Gastrocnemius medialis (tissue), 4 donors: ENCODE results near the gene GRAP2. TPM values are rescaled to one million over a fixed set of nuclear protein-coding genes. Genes with fewer than 3 reads are reported as not detected.

Experiments
- ATAC-seq, 2 donors: fragments of 150-250 bp; one replicate each; pipeline ENCODE4 v1.9.1; 2016
- DNase-seq, 2 donors: peaks; one replicate each; pipeline ENCODE4 v3.0.0-alpha.2; 2019
- H3K27ac ChIP-seq, 4 donors: fragments of 200-600 bp; sonication (generic); 1 replicate in 1 of 4; 2 replicates in 3 of 4; pipeline ENCODE4 v1.5.1; 2016 to 2018; ENCODE audit warnings: mild to moderate bottlenecking in 2 of 4, moderate library complexity in 1 of 4
- H3K27me3 ChIP-seq, 3 donors: fragments of 200-600 bp; sonication (generic) in 2 of 3; 1 replicate in 1 of 3; 2 replicates in 2 of 3; pipeline versions ENCODE4 v1.5.1 to v1.6.0; 2016 to 2019; ENCODE audit warnings: mild to moderate bottlenecking in 1 of 3, moderate library complexity in 1 of 3
- H3K36me3 ChIP-seq, 2 donors: fragments of 200-600 bp; sonication (generic) in 1 of 2; one replicate each; pipeline ENCODE4 v1.5.1; 2017 to 2018
- H3K4me1 ChIP-seq, 2 donors: fragments of 200-600 bp; sonication (generic) in 1 of 2; one replicate each; pipeline ENCODE4 v1.5.1; 2016 to 2017; ENCODE audit warnings: mild to moderate bottlenecking in 2 of 2
- H3K4me3 ChIP-seq, 4 donors: fragments of 200-600 bp; sonication (generic) in 3 of 4; 1 replicate in 1 of 4; 2 replicates in 3 of 4; pipeline ENCODE4 v1.5.1; 2016 to 2019; ENCODE audit warnings: mild to moderate bottlenecking in 2 of 4
- H3K9me3 ChIP-seq, 3 donors: fragments of 200-600 bp; sonication (generic) in 2 of 3; 1 replicate in 1 of 3; 2 replicates in 2 of 3; pipeline ENCODE4 v1.5.1; 2016 to 2019
- CTCF ChIP-seq, 5 experiments: fragments of 450-650 bp in 3 of 5; fragments of 200-600 bp in 2 of 5; sonication (generic) in 2 of 5; IDR thresholded peaks in 4 of 5; conservative IDR thresholded peaks in 1 of 5; 1 replicate in 4 of 5; 2 replicates in 1 of 5; pipeline ENCODE4 v1.5.1; 2016 to 2019; ENCODE audit warnings: antibody characterized with exemption in 5 of 5, mild to moderate bottlenecking in 3 of 5, moderate library complexity in 3 of 5
- POLR2A ChIP-seq, 2 donors: fragments of 450-650 bp; IDR thresholded peaks; one replicate each; pipeline ENCODE4 v1.6.1; 2017; ENCODE audit warnings: antibody characterized with exemption in 2 of 2, mild to moderate bottlenecking in 2 of 2, moderate library complexity in 2 of 2
- in situ Hi-C, 4 donors: fragments of 200-750 bp; cut with MboI; loops; one replicate each; pipeline versions ENCODE4 v1.15.0 to v1.8.0; 2017; ENCODE audit warnings: low sequenced_read_pairs in 4 of 4
- intact Hi-C: fragments of 100-400 bp; cut with DNase I; formaldehyde crosslinking; loops from one replicate; pipeline ENCODE4 v1.15.1; 2023; ENCODE audit warnings: low total_unique reads
- total RNA-seq, 4 donors: library from RNA; depleted of rRNA; stranded (reverse); fragments of >200 nt; gene quantifications; one replicate each; pipeline versions ENCODE4 v1.1.0 to v1.2.3, GENCODE V29; 2016

The GRAP2 gene
- total RNA-seq, 4 donors from 2014 or later, result 0.07 to 0.97 TPM; not detected in 2

DNA sequence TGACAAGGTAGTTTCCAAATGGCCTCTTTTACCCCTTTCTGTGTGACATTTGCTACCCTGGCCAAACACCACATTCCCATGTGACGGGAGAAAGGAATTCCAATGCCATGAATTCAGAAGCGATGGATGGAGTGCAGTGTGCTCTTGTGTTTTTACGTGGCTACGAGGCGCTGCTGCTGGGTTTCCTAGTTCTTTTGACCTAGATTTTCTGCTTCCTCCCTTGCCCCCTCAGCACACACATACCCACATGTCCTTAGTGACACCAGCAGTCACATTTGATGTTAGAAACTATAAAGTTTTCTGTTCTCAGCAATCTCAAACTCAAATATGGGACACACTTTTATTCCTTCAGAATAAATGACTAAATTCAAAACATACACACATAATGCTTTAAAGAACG lies 51.5 kb downstream of the GRAP2 start:
- intact Hi-C loops, result no loop called here
- no peaks in the 10 kb centered on the region for H3K36me3 ChIP-seq
- no peak for TF ChIP-seq POLR2A (IDR thresholded peaks at IDR 0.05)
- no peak for TF ChIP-seq CTCF (IDR thresholded peaks at IDR 0.05 in 4 of 5, conservative IDR thresholded peaks at IDR 0.05 in 1 of 5)

DNA sequence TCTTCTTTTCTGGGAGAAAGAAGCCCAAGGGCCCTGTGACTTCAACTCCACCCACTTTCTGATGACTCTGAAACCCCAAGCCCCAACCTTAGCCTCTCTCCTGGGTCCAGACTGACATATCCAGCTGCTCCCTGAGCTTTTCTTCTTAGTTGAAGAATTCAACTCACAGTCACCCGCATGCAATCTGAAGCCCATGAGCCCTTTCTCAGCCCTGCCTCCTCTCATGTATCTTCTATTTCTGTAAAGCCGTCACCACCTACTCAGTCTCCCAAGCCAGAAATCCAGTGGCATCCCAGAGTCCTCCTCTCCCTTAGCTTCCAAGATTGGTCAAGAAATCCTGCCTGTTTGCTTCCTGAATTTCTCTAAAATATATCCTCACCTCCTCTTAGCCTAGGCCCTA lies 52.2 kb downstream of the GRAP2 start:
- Histone ChIP-seq H3K36me3 (no peaks in the 10 kb centered on the region), H3K27ac (no peak overlapping the region), H3K27me3 (no peaks in the 10 kb centered on the region), H3K9me3 (no peaks in the 10 kb centered on the region), H3K4me1 (no peaks in the 10 kb centered on the region), H3K4me3 (no peak overlapping the region)
- TF ChIP-seq POLR2A (IDR thresholded peaks at IDR 0.05) (no peak), CTCF (IDR thresholded peaks at IDR 0.05 in 4 of 5, conservative IDR thresholded peaks at IDR 0.05 in 1 of 5) (no peak)
- in situ Hi-C loops, result no loop called here
- DNase-seq (no peak), ATAC-seq (no peak)
- intact Hi-C loops, result no loop called here

More for the DNA sequence above, 51.5 kb downstream of the GRAP2 start:
- in situ Hi-C loops, result no loop called here
- DNase-seq (no peak), ATAC-seq (no peak)
- no peaks in the 10 kb centered on the region for H3K27me3 ChIP-seq
- H3K9me3 ChIP-seq, result no peaks in the 10 kb centered on the region
- no peak overlapping the region for H3K4me3 ChIP-seq
- no peaks in the 10 kb centered on the region for H3K4me1 ChIP-seq
- H3K27ac ChIP-seq, result no peak overlapping the region

DNA sequence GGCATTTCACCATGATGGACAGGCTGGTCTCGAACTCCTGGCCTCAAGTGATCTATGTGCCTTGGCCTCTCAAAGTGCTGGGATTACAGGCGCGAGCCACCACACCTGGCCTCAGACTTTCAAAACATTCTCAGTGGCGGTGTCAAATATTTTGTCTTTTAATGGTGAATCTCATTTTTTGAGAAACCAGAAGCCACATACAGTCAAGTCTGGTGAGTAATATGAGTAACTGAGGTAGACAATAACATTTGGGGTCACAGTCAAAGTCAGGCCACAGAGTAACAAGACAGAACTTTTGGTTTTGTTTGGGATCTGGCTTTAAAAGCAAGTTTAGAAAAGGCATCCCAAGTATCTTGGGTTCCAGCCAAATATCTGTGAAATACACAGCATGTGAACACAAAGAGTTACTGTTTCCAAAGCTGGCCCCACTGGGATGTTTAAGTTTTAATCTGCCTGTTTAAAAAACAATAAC lies 53.7 kb downstream of the GRAP2 start:
- H3K4me1 ChIP-seq, result no peaks in the 10 kb centered on the region
- intact Hi-C loops (no loop called here), in situ Hi-C loops (no loop called here)
- no peaks in the 10 kb centered on the region for H3K9me3 ChIP-seq
- H3K36me3 ChIP-seq, result no peaks in the 10 kb centered on the region
- ATAC-seq (no peak), DNase-seq (no peak)
- no peaks in the 10 kb centered on the region for H3K27me3 ChIP-seq
- H3K4me3 ChIP-seq, result no peak overlapping the region
- H3K27ac ChIP-seq, result no peak overlapping the region
- no peak for TF ChIP-seq POLR2A (IDR thresholded peaks at IDR 0.05)
- TF ChIP-seq CTCF (IDR thresholded peaks at IDR 0.05 in 4 of 5, conservative IDR thresholded peaks at IDR 0.05 in 1 of 5), result no peak

DNA sequence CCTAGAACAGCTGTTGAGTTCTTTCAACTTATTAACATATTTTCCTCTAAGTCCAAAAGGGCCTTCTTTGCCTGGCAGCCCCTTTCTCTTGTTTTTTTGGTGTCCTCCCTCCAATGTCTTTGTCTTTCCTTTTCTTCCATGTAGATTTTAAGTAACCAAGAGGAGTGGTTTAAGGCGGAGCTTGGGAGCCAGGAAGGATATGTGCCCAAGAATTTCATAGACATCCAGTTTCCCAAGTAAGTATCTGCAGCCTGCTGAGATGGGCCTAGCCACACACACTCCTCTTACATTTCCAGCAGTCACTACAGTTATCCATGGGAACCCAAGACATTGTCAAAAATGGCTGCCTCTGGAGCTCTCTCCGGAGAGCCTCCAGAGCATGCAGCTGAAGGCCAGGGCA lies 54.8 kb downstream of the GRAP2 start:
- no peaks in the 10 kb centered on the region for H3K9me3 ChIP-seq
- no peaks in the 10 kb centered on the region for H3K36me3 ChIP-seq
- DNase-seq, result no peak
- no peaks in the 10 kb centered on the region for H3K27me3 ChIP-seq
- intact Hi-C loops (no loop called here), in situ Hi-C loops (no loop called here)
- no peak overlapping the region for H3K27ac ChIP-seq
- no peak for ATAC-seq
- TF ChIP-seq POLR2A (IDR thresholded peaks at IDR 0.05) (no peak), CTCF (IDR thresholded peaks at IDR 0.05 in 4 of 5, conservative IDR thresholded peaks at IDR 0.05 in 1 of 5) (no peak)
- H3K4me1 ChIP-seq, result no peaks in the 10 kb centered on the region
- no peak overlapping the region for H3K4me3 ChIP-seq
